CD4-positive, alpha-beta T cell treated with Interleukin-2 at 100 ng/mL for 4 hours (primary cell): ENCODE measurements around the gene FAM209B.
"Not testable (repeated sequence)": the region's sequence is repeated elsewhere in the genome, so short reads cannot be mapped to it uniquely, and the experiment has no call there.

Experiments used
- DNase-seq: peaks from one replicate; pipeline ENCODE4 v3.0.0-alpha.2; 2020; ENCODE audit warnings: low spot score

FAM209B gene

GRCh38 chr20:56540415-56540814, 7.4 kb downstream of the FAM209B start:
- DNase-seq: no peak

- DNase-seq: no peak
Observed at GRCh38 chr20:56542489-56543030, 9.5 kb downstream of the FAM209B start.

- no peak for DNase-seq
Observed at GRCh38 chr20:56551571-56551970, 18.5 kb downstream of the FAM209B start.

GRCh38 chr20:56552911-56553629, 20.0 kb downstream of the FAM209B start:
- no peak for DNase-seq

DNA sequence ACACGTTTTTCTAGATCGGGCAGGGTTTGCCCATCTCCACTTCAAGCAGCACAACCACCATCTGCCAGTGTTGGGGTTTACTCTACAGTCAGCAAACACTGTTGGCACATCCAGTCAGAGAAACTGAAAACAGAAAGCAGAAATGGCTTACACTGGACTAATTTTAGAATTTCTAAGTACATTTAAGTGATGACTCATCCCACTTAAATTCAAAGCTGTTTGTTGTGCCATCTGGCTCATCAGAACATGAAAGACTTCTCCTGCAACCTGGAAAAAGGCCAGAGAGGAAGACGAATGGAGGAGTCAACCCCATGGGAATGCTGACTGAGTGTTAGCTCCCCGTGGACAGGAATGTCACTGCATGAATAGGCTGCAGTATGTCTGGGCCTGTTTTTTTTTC, 21.8 kb downstream of the FAM209B start:
- no peak for DNase-seq

DNA sequence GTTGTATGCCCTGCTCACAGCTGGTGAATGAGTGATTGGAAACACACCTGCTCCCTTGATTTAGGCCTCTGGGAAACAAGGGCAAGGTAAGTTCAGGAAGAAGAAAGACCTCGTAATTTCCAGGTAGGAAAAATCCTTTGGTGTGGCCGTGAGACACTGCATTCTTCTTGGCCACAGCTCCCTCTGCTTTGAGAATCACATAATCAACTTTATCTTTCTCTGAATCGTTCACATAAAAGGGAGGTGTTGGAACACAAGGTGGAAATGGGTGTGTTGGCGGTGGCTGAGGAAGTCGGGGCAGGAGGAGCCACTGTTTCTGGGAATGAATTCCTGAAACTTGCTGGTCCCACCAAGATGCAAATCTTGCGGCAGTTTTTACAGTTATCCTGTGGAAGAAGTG, 25.9 kb downstream of the FAM209B start:
- DNase-seq: no peak

DNA sequence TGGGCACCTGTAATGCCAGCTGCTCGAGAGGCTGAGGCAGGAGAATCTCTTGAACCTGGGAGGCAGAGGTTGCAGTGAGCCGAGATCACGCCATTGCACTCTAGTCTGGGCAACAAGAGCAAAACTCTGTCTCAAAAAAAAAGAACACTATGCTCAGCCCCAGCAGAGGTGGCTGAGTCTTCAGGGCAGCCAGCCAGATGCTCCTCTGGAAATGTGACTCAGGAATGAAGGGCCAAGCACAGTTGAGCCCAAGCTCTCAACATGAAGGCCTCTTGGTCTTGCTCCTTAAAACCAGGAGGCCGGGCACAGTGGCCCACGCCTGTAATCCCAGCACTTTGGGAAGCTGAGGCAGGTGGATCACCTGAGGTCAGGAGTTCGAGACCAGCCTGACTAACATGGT, 31.5 kb downstream of the FAM209B start:
- DNase-seq: not testable (repeated sequence)

DNA sequence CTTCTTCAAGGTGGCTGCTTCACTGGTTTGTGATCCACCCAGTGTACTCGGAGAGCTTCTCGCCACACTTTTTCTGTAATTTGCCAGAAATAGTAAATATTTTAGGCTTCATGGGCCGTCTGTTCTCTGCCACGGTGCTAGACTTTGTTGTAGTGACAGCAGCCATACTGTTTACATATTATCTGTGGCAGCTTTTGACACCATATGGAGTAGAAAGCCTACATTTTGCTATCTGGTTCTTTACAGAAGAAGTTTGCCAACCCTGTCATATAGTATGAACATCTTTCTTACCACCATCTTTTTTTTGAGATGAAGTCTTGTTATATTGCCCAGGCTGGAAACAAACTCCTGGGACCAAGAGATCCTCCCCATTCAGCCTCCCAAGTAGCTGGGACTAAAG, 32.5 kb downstream of the FAM209B start:
- no peak for DNase-seq

- DNase-seq: no peak
Observed at GRCh38 chr20:56566621-56567020, 33.6 kb downstream of the FAM209B start.

GRCh38 chr20:56570832-56571231, 37.8 kb downstream of the FAM209B start:
- no peak for DNase-seq

- no peak for DNase-seq
Observed at GRCh38 chr20:56572172-56572571, 39.1 kb downstream of the FAM209B start.

DNA sequence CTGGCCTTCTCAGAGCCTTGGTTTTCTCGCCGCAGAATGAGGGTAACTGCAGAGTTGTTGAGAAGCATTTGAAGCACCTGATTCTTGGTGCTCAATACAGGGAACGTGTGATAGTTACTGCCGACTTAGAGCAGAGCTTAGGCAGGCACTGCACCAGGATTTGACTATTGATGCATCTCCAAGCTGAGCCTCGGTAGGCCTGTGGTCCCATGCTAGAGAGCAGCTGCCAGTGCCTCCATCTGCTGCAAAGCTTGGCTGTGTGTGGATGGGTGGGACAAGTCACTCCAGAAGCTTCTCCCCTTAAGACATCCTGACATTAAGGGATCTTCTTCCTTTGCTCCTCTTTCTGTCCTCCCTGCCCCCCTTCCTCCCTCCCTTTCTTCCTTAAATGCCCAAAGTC, 40.9 kb downstream of the FAM209B start:
- DNase-seq: no peak

GRCh38 chr20:56574531-56575142, 41.6 kb downstream of the FAM209B start:
- DNase-seq: no peak

DNA sequence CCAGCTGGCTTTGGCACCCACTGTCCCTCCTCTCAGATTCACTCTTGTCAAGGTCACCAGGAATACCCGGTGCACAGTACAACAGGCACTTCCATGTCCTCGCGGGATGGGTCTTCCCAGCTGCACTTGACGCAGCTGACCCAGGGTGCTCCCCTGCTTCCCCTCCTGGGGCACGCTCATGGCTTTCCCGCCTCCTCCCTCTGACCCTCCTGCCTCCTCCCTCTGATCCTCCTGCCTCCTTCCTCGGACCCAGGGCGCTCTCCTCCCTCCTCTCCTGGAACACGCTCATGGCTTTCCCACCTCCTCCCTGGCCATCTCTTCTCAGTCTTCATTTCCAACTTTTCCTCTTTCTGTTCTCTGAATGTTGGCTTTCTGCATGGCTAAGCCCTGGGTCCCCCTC, 42.1 kb downstream of the FAM209B start:
- no peak for DNase-seq

GRCh38 chr20:56575961-56576360, 42.9 kb downstream of the FAM209B start:
- no peak for DNase-seq

- no peak for DNase-seq
Observed at GRCh38 chr20:56579301-56579710, 46.3 kb downstream of the FAM209B start.

DNA sequence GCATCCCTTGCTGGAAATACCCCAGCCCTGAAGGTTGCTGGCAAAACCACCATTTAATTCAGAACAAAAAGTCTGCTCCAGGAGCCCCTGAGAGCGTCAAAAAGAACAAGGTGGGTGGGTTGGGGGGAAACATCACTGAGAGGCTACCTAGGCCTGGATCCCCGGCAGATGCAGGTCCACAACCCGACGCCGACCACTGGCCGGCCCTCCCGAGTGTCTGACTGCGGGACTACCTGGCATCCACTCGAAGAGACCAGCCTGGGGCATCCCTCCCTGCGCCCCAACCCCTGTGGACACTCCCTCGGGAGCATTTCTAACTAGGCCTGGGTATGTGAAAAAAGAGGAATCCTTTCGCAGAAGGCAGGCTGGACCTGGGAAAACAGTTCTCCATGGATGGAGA, 47.2 kb downstream of the FAM209B start:
- DNase-seq: no peak

DNA sequence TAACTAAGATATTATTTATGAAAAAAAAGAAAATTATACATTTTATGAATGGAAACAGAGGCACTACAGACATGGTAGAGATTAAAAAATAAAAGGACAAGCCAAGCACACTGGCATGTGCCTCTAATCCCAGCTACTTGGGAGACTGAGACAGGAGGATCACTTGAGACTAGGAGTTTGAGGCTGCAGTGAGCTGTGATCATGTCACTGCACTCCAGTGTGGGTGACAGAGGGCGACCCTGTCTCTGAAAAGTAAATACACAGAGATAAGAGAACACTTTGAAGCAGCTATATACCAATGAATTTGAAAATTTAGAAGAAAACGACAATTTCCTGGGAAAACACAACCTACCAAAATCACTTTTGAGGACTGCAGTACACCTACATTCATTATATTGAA, 48.7 kb downstream of the FAM209B start:
- DNase-seq: no peak

DNA sequence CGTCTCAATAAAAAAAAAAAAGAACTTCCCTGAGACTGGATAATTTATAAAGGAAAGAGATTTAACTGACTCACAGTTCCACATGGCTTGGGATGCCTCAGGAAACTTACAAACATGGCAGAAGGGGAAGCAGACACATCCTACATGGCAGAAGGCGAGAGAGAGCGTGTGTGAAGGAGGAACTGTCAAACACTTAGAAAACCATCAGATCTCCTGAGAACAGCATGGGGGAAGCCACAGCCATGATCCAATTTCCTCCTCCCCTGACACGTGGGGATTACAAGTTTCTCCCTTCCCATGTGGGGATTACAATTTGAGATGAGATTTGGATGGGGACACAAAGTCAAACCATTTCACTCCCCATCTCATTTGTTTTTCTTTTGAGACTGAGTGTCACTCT, 49.5 kb downstream of the FAM209B start:
- DNase-seq: no peak

- DNase-seq: no peak
Observed at GRCh38 chr20:56584916-56585315, 51.9 kb downstream of the FAM209B start.
